Stimulated activated CD8-positive, alpha-beta memory T cell treated with anti-CD3 and anti-CD28 coated beads, Interleukin-7, amount 100 ng/mL, for 48 hours (primary cell): Measurements from ENCODE around the gene CORIN.
"Not testable (repeated sequence)": the region's sequence is repeated elsewhere in the genome, so short reads cannot be mapped to it uniquely, and the experiment has no call there.

ENCODE experiments used
- DNase-seq, 2 donors: peaks; one replicate each; pipeline ENCODE4 v3.0.0-alpha.2; 2020; ENCODE audit warnings: low read depth in 1 of 2; ENCODE audit errors: extremely low read depth in 1 of 2

The CORIN gene

DNA sequence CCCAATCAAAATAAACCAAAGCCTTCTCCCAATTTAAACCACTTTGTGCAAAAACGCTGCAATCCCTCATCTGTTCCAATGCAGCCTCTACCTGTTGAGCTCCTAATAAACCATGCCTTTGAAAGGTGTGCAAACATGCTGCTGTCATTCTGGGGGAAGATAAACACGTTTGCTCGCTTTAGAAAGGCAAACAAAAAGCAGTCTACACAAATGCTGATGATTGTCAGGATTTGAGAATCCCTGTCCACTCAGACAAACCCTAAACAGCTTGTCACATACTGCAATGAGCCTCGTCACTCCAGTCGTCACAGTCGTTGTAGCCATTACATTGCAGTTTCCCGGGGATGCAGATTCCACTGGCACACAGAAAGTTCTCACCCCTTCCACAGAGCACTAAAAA, 145.2 kb downstream of the CORIN start:
- DNase-seq, result no peak

DNA sequence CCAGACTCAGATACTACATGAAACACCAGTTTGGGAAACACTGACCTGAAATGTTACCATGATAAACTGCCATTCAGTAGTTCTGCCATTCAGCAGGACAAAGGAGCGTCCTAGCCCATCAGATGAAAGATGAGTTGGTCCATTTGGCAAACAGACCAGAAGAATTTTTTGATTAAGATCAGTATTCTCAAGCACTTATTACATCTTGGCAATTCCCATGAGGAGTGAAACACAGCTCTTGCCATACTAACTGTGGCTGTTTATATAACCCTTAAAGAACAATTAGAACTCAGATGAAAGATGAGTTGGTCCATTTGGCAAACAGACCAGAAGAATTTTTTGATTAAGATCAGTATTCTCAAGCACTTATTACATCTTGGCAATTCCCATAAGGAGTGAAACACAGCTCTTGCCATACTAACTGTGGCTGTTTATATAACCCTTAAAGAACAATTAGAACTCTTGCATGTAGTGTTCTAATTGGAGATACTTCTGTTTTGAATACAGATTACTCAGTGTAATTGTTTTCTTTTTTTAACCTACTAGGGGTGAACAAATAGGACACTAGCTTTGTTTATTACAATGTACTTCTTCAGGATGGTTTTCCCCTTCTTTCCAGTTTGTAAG, 146.0 kb downstream of the CORIN start:
- not testable (repeated sequence) for DNase-seq

DNA sequence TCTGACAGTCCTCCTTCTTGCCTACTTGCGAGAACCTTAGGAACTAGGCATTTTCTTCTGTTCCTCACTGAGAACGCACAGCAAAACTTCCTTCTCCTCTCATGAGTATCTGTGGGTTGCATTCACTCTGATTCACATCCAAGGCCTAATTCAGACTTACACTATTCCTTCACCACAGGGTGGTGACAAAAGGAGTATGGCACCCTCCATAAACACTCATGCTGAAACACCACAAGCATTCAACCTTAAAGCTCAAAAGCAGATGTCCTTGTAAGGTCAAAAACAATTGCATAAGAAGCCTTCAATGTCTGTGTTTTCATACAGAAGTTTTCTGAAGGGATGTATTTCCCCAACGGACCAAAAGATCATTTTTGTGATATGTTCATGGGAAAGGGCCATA, 147.3 kb downstream of the CORIN start:
- no peak for DNase-seq

DNA sequence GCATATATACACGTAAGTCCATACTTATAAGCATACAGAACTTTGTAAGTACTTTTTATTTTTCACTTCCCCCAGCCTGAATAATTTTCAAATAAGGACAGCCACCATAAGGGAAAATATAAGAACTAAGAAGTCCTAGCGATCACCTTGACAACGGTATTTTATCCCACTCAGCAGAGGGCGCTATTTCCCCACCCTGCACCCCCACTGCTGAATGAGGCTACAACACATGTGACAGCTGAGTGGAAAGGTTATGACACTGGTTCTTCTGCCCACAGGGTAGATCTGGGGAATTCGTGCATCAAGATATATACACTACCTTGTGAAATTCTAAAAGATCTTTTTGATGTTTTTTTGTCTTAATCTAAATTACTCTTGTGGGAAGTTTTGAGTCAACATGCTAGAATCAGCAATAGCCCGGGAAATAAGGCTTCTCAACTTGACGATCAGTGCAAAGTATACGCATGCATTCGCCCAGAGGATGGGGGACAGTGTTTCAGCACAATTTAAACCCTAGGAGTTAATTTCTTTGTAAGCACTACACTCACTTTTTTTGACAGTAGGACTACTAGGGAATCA, 151.5 kb downstream of the CORIN start:
- DNase-seq, result peak; percentile 9 to 39

- no peak for DNase-seq
Observed at GRCh38 chr4:47675806-47676205, 162.1 kb downstream of the CORIN start.

DNA sequence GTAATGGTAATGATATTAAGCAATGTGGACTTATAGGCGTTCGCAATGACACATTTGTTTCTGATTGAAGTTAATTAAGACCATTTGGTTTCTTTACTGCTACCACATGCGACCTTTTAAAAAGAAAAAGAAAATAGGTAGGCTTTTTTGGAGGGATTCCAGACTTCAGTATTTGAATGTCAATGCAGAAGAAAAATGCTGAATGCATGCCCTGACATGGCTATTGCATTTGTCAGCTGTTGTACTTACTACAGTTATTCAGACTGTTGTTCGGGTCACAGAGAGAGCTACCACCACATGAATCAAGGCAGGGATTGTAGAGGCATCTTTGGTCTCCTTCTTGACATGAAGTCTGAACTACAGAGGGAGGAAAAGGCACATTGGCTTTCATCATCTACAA, 163.7 kb downstream of the CORIN start:
- DNase-seq, result no peak

- DNase-seq, result no peak
Observed at GRCh38 chr4:47672696-47673095, 165.2 kb downstream of the CORIN start.

DNA sequence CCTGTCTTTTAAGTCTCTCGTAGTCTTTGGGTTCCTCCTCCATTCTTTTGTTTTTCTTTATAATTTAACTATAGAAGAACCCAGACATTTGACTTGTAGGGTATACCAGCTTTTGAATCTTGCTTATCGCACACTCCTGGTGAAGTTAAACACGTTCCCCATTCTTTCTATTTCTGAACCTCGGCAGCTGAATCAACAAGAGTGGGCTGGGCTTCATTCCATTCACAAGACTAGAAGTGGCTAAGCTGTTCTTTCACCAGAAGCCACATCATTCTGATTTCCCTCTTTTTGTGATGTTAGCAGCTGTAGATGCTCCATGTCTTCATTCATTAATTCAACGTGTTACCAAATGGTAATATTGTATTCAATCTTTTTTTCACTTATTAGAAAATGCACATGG, 167.9 kb downstream of the CORIN start:
- no peak for DNase-seq

DNA sequence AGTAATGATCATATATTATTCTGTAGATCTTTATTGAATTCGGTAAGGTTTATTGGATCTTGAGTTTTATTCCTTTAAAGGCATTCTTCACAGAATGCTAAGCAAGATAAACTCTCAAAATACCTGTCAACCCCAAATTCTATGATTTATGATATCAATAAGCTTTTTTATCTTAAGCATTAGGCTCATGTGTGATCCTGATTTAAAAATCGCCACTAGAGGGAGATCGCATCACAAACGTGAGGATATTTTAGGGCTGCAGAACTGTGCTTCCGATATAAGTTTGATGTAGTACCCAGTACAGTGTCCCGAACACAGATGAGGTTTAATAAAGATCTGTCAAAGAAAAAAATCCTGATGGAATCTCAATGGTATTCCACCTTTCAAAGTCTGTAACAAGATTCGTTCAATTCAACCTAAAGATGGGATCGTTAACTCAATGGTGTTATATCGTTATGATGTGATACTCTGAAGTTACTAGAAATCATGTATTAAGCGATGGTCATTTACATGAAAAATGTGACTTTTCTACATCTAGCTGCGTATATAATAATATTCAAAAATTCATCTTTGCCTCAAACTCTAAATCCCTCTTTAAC, 169.0 kb downstream of the CORIN start:
- no peak for DNase-seq

DNA sequence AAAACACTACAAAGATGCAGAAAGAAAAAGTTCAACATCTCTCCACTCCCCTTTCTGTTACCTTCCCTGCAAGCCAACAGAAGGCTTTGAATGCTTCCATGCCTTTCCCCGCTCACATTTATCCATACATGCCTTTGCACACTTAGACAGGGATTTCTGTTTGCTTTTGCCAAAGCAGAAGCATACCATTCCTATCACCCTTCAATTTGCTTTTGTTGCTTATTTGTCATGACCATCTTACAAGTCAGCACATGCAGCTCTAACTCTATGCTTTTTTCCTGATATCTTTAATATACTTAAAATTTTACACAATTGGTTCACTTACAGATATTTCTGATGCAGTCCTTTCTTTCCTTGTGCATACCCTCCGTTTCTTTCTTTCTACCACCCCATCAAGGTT, 169.6 kb downstream of the CORIN start:
- DNase-seq, result no peak

DNA sequence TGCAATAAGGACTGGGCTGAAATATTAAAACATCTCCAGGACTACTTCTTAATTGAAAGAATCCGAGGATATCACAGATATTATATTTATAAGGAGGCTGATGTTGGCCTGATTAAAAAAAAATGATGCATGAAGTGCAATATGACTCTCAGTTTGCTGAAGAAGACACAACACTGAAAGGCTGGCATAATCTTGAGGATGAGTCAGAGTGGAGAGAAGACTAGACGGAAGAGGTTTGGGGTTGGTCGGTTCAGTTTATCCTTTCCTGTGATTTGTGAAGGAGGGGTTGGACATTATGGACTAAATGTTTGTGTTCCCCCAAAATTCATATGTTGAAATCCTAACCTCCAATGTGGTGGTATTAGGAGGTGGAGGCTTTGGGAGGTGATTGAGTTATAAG, 170.3 kb downstream of the CORIN start:
- no peak for DNase-seq

DNA sequence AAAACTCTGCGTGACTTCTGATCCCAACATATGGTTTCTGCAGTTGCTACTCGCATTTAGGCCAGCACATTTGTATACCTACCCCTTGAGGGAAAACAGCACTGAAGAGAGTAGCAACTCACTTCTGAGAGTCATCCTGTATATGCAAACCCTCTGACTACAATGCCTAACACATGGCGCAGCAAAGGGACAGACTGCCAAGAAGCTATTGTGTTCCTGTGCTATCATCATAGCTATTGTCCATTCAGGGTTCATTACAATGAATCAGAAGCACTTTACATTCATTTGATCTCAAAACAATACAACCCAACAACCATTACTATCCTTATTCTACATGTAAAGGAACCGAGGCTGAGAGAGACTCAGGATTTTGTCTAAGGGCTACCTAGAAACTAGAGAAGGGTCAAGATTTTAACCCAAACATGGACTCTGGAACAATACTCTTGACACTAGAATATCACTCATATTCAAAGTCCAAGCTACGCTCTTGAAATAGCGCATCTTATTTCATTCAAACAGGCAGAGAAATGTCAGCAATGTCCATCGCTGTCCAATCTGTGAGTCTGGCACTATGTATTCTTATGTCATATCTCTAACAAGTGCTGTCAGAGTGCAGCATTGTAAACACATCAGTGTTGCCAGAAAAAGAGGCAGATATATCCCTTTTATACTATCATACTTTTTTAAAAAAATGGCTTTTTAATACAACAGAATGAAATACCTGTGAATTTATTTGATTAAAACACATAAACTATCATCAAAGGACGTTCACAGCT, 173.6 kb downstream of the CORIN start:
- no peak for DNase-seq

- peak in 1 of 2 donors; percentile 14 for DNase-seq
Observed at GRCh38 chr4:47662975-47663374, 174.9 kb downstream of the CORIN start.

- DNase-seq, result no peak
Observed at GRCh38 chr4:47661741-47662140, 176.1 kb downstream of the CORIN start.

GRCh38 chr4:47659342-47659741, 178.5 kb downstream of the CORIN start:
- DNase-seq, result no peak

- no peak for DNase-seq
Observed at GRCh38 chr4:47654972-47655693, 182.7 kb downstream of the CORIN start.

DNA sequence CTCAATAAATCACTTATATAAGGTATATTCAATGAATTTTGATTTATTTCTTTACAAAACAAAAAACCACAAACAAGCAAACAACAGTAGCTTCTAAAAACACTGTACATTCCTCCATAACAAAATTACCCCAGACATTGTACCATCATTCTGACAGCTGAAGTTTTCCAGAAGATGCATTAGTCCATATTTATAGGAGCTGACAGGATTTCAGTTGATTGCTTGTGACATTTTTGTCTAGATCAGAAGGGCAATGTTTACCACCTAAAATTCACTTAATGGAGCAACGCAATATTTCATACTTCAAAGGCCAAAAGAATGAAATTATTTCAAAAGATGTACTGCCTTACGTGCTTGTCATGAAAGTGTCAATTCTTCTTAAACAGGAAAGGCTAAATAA, 185.8 kb downstream of the CORIN start:
- no peak for DNase-seq

DNA sequence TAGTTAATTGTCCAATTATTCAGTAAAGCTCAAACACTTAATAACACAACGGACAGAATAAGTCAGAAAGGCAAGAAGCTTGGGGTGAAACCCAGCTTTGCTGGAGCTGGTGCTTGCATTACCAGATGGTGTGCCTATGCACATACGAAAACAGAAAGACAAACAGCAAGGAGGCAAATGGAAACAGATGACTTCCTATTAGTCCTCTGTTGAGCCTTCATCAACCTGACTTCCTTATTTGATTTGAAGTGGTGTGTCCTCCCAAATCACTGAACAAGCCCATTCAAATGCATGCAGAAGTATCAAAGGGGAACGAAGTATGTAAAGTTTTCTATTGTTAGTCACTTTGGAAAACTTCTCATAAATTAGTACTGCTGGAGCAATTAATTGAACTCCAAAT, 186.6 kb downstream of the CORIN start:
- DNase-seq, result no peak

DNA sequence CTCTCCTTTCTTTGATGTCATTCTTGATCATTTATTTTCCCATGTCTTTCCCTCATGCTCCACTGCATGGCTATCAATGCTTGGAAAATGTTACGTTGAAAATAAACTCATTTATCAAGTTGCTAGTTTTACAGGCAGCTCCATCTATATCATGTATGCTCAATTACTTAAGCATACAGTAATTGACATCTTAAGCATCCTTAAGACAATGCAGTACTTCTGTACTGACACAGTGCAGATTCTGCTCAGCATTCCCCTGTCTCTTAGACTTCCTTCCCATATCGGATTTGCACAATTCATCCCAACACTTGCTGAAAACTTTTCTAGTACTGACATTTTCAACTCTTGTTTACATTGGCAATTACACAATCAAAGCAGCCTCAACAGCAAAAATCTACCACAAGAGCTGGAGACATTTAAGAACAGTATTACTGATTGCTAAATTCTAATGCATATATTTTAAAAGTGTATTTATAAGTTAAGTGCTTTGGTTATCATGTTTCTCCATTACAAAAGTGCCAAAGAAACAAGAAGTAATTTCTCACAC, 187.2 kb downstream of the CORIN start:
- no peak for DNase-seq

GRCh38 chr4:47647544-47647943, 190.3 kb downstream of the CORIN start:
- DNase-seq, result no peak

GRCh38 chr4:47647029-47647428, 190.8 kb downstream of the CORIN start:
- no peak for DNase-seq
